B cell (primary cell): Measurements from ENCODE around the gene PSAP. TPM values are rescaled to one million over a fixed set of nuclear protein-coding genes. Genes with fewer than 3 reads are reported as not detected.

ENCODE experiments used
- ATAC-seq: fragments of 200-7000 bp; cut with Tn5 transposase; one replicate; pipeline ENCODE4 v1.10.0; 2021; ENCODE audit warnings: low read depth, mild to moderate bottlenecking, moderate number of reproducible peaks, moderate library complexity
- CTCF ChIA-PET: fragments of 350-600 bp; sonication (Branson Sonifier 250); formaldehyde crosslinking; loops from one replicate; lab custom pipeline; 2021; ENCODE audit warnings: antibody characterized with exemption, inconsistent platforms; lab: Charles Lee
- POLR2A ChIA-PET: fragments of 350-600 bp; sonication (Branson Sonifier 250); formaldehyde crosslinking; loops from one replicate; lab custom pipeline; 2021; ENCODE audit warnings: antibody characterized with exemption; lab: Charles Lee
- DNase-seq: peaks from one replicate; pipeline ENCODE4 v3.0.0; 2013
- H2AFZ ChIP-seq: 2 replicates; pipeline ENCODE4 v1.6.1; 2012; ENCODE audit warnings: mild to moderate bottlenecking, low read depth, low read length; ENCODE audit not compliant: insufficient read depth, poor library complexity, severe bottlenecking
- H3K27ac ChIP-seq, 2 donors: 1 replicate in 1 of 2; 2 replicates in 1 of 2; pipeline ENCODE4 v1.5.1; 2012 to 2013; ENCODE audit warnings: low read length in 2 of 2, mild to moderate bottlenecking in 2 of 2, moderate library complexity in 1 of 2
- H3K27me3 ChIP-seq, 4 experiments: fragments of 200-600 bp in 1 of 4; sonication (generic) in 1 of 4; replicated peaks in 1 of 4; 1 replicate in 2 of 4; 2 replicates in 2 of 4; pipeline versions ENCODE4 v1.6.1 to v1.7.0; 2013 to 2016; ENCODE audit warnings: low read length in 3 of 4, mild to moderate bottlenecking in 2 of 4, mixed read lengths in 1 of 4, moderate library complexity in 1 of 4; ENCODE audit not compliant: insufficient read depth in 4 of 4, control insufficient read depth in 3 of 4; ENCODE audit errors: control extremely low read depth in 1 of 4
- H3K36me3 ChIP-seq, 2 experiments: replicated peaks in 1 of 2; 1 replicate in 1 of 2; 2 replicates in 1 of 2; pipeline versions ENCODE4 v1.6.1 to v1.7.1; 2013; ENCODE audit warnings: low read length in 1 of 2; ENCODE audit not compliant: insufficient read depth in 2 of 2, control insufficient read depth in 1 of 2; ENCODE audit errors: control extremely low read depth in 1 of 2, extremely low read depth in 1 of 2
- H3K4me1 ChIP-seq, 2 donors: fragments of 200-600 bp in 1 of 2; sonication (generic) in 1 of 2; 1 replicate in 1 of 2; 2 replicates in 1 of 2; pipeline versions ENCODE4 v1.5.1 to v1.6.1; 2013 to 2017; ENCODE audit warnings: low read length in 2 of 2; ENCODE audit not compliant: control insufficient read depth in 2 of 2, insufficient read depth in 2 of 2
- H3K4me2 ChIP-seq: replicated peaks from 2 replicates; pipeline ENCODE3; 2012; ENCODE audit warnings: mild to moderate bottlenecking, low read depth, low read length; ENCODE audit not compliant: poor library complexity, severe bottlenecking
- H3K4me3 ChIP-seq, 5 experiments: fragments of 200-600 bp in 1 of 5; sonication (generic) in 1 of 5; 1 replicate in 3 of 5; 2 replicates in 2 of 5; pipeline versions ENCODE4 v1.5.1 to v1.7.0; 2011 to 2016; ENCODE audit warnings: low read length in 4 of 5, mild to moderate bottlenecking in 4 of 5, low read depth in 2 of 5, control low read depth in 1 of 5, moderate library complexity in 1 of 5; ENCODE audit not compliant: insufficient read depth in 1 of 5; ENCODE audit errors: control extremely low read depth in 1 of 5, extremely low read depth in 1 of 5
- H3K79me2 ChIP-seq: fragments of 200-600 bp; sonication (generic); one replicate; pipeline ENCODE4 v1.6.0; 2016; ENCODE audit warnings: low read length; ENCODE audit not compliant: control insufficient read depth, insufficient read depth
- H3K9ac ChIP-seq: fragments of 200-600 bp; sonication (generic); 2 replicates; pipeline ENCODE4 v1.6.1; 2017; ENCODE audit warnings: mild to moderate bottlenecking, low read length, moderate library complexity
- H3K9me3 ChIP-seq, 3 donors: one replicate each; pipeline versions ENCODE4 v1.6.1 to v1.7.1; 2013; ENCODE audit warnings: low read length in 2 of 3; ENCODE audit not compliant: control insufficient read depth in 2 of 3, insufficient read depth in 1 of 3; ENCODE audit errors: control extremely low read depth in 1 of 3
- H4K20me1 ChIP-seq: 2 replicates; pipeline ENCODE4 v1.6.0; 2012; ENCODE audit warnings: mild to moderate bottlenecking, low read length; ENCODE audit not compliant: insufficient read depth, control insufficient read depth, poor library complexity, severe bottlenecking
- H3K27ac Mint-ChIP-seq: one replicate; pipeline ENCODE4 v1.8.0; 2021; ENCODE audit warnings: mixed read lengths
- H3K27me3 Mint-ChIP-seq: one replicate; pipeline ENCODE4 v1.8.0; 2021; ENCODE audit warnings: mixed read lengths
- H3K4me1 Mint-ChIP-seq: one replicate; pipeline ENCODE4 v1.8.0; 2021; ENCODE audit warnings: mixed read lengths
- H3K4me3 Mint-ChIP-seq: one replicate; pipeline ENCODE4 v1.8.0; 2021; ENCODE audit warnings: mixed read lengths
- H3K9me3 Mint-ChIP-seq: one replicate; pipeline ENCODE4 v1.8.0; 2022; ENCODE audit warnings: mixed read lengths; ENCODE audit not compliant: insufficient read depth
- EZH2 ChIP-seq: IDR thresholded peaks from 2 replicates; pipeline ENCODE4 v1.6.1; 2012; ENCODE audit warnings: borderline replicate concordance, low read depth, mild to moderate bottlenecking, moderate library complexity, low read length; ENCODE audit not compliant: insufficient read depth, poor library complexity, severe bottlenecking
- WGBS: methylation state at CpG from one replicate; pipeline ENCODE4 v1.1.5; 2013; ENCODE audit warnings: missing lambda C conversion rate; ENCODE audit not compliant: insufficient coverage; 5-methylcytosine and 5-hydroxymethylcytosine counted together
- intact Hi-C: fragments of 100-400 bp; cut with micrococcal nuclease; formaldehyde crosslinking; loops from one replicate; pipeline ENCODE4 v1.10.0; 2022
- polyA plus RNA-seq: library from polyadenylated mRNA; depleted of rRNA; stranded (reverse); fragments of >200 nt; gene quantifications from 2 replicates; pipeline ENCODE4 v1.2.3, GENCODE V29; 2012
- total RNA-seq, 2 donors: library from RNA; stranded (reverse); fragments of 120-200 nt in 1 of 2; gene quantifications; 1 replicate in 1 of 2; 2 replicates in 1 of 2; pipeline versions ENCODE4 v1.2.3 to v1.2.4, GENCODE V29; 2013 to 2022
- TF ChIP-seq, protein P1 (sequence below): fragments of 200-600 bp; IDR thresholded peaks from one replicate; pipeline ENCODE4 v1.8.0; 2022; ENCODE audit warnings: antibody characterized with exemption, mild to moderate bottlenecking

PSAP gene
- total and polyA plus RNA-seq, 2 donors (not counting 1 experiment from before 2014, with no cell fraction given) = 206 to 509 TPM

DNA sequence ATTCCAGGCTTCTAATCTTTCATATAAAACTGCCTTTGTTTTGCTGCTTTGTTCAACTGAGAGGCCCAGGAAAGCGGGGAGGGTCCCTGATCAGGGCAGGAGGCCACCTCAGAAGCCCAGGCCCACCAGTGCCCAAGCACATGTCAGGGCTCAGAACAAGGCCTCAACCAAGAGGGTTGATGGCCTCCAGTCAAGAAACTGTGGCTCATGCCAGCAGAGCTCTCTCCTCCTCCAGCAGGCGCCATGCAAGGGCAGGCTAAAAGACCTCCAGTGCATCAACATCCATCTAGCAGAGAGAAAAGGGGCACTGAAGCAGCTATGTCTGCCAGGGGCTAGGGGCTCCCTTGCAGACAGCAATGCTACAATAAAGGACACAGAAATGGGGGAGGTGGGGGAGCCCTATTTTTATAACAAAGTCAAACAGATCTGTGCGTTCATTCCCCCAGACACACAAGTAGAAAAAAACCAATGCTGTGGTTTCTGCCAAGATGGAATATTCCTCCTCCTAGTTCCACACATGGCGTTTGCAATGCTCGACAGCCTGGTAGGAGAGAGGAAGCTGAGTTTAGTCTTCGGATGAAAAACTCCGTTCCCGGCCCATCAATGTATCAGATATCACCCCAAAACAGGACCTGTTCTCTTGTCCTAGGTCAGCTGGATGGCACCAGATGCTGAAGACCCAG, 34.0 kb downstream of the PSAP start:
- no peaks in the 10 kb centered on the region for H3K9me3 ChIP-seq
- ChIA-PET CTCF (interaction anchor here (0.8 to 8.6 kb wide), 5 partner anchors 13 to 232 kb away, joined by 3 to 106 read pairs (median 3); no protein-coding TSS in a partner anchor), POLR2A (no interaction called here)
- Mint-ChIP-seq H3K27me3 (no peaks in the 10 kb centered on the region), H3K4me1 (peaks cover 3% of the 10 kb centered on the region), H3K9me3 (no peaks in the 10 kb centered on the region), H3K4me3 (no peak overlapping the region), H3K27ac (no peak overlapping the region)
- H3K27ac ChIP-seq = no peak overlapping the region
- TF ChIP-seq EZH2 = no peak
- TF ChIP-seq, protein P1, sequence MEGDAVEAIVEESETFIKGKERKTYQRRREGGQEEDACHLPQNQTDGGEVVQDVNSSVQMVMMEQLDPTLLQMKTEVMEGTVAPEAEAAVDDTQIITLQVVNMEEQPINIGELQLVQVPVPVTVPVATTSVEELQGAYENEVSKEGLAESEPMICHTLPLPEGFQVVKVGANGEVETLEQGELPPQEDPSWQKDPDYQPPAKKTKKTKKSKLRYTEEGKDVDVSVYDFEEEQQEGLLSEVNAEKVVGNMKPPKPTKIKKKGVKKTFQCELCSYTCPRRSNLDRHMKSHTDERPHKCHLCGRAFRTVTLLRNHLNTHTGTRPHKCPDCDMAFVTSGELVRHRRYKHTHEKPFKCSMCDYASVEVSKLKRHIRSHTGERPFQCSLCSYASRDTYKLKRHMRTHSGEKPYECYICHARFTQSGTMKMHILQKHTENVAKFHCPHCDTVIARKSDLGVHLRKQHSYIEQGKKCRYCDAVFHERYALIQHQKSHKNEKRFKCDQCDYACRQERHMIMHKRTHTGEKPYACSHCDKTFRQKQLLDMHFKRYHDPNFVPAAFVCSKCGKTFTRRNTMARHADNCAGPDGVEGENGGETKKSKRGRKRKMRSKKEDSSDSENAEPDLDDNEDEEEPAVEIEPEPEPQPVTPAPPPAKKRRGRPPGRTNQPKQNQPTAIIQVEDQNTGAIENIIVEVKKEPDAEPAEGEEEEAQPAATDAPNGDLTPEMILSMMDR = no peak
- no peaks in the 10 kb centered on the region for H3K79me2 ChIP-seq
- no peak overlapping the region for H3K4me3 ChIP-seq
- H3K36me3 ChIP-seq = peaks cover 2 to 67% of the 10 kb centered on the region in 2 experiments
- intact Hi-C loops = no loop called here
- DNase-seq (no peak), ATAC-seq (no peak)
- no peaks in the 10 kb centered on the region for H3K27me3 ChIP-seq
- H3K4me1 ChIP-seq = peaks cover 1 to 4% of the 10 kb centered on the region in 2 donors
- no peak overlapping the region for H2AFZ ChIP-seq
- no peak overlapping the region for H3K4me2 ChIP-seq
- no peaks in the 10 kb centered on the region for H4K20me1 ChIP-seq
- 100% methylated on average over 2 of the region's 8 CpGs for WGBS
- H3K9ac ChIP-seq = no peak overlapping the region

DNA sequence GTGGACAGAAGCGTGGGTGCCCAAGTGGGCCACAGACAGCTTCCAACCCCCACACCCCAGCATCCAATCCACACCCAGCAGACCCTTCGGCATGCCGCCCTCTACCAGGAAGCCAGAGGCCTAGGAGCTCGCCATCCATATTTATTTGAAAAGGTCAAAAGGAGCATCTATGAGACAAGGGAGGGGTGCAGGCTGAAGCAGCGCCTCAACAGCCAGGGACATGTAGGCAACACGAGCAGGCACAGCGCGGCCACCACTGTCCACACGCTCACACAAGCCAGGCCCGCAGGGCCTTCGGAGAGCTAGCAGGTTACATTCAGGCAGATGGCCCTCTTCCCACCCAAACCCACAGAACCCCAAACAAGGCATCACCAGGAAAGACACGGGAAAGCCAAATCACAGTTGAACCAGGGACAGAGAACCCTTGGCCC, 34.6 kb downstream of the PSAP start:
- no peak overlapping the region for H2AFZ ChIP-seq
- H3K27me3 Mint-ChIP-seq = no peaks in the 10 kb centered on the region
- no peaks in the 10 kb centered on the region for H4K20me1 ChIP-seq
- no peak overlapping the region for H3K4me3 Mint-ChIP-seq
- WGBS = 94% methylated on average over 10 of the region's 12 CpGs
- no peaks in the 10 kb centered on the region for H3K9me3 ChIP-seq
- no peak overlapping the region for H3K4me3 ChIP-seq
- H3K4me1 ChIP-seq = peaks cover 5 to 10% of the 10 kb centered on the region in 2 donors
- no peaks in the 10 kb centered on the region for H3K79me2 ChIP-seq
- TF ChIP-seq EZH2 = no peak
- TF ChIP-seq, protein P1 = no peak
- ChIA-PET POLR2A (no interaction called here), CTCF (interaction anchor here (1.1 to 8.6 kb wide), 3 partner anchors 43 to 232 kb away, joined by 3 to 106 read pairs (median 3); no protein-coding TSS in a partner anchor)
- H3K27ac ChIP-seq = no peak overlapping the region
- no peak overlapping the region for H3K4me2 ChIP-seq
- H3K9me3 Mint-ChIP-seq = no peaks in the 10 kb centered on the region
- ATAC-seq (no peak), DNase-seq (no peak)
- intact Hi-C loops = no loop called here
- H3K9ac ChIP-seq = no peak overlapping the region
- H3K27ac Mint-ChIP-seq = no peak overlapping the region
- H3K27me3 ChIP-seq = no peaks in the 10 kb centered on the region
- H3K36me3 ChIP-seq = peaks cover 0 to 61% of the 10 kb centered on the region in 2 experiments
- H3K4me1 Mint-ChIP-seq = peaks cover 6% of the 10 kb centered on the region
